GM21390 (cell line): Measurements from ENCODE around the gene NUDCD3.

Experiments used
- ATAC-seq: cut with Tn5 transposase; IDR thresholded peaks from one replicate; pipeline ENCODE4 v1.9.1; 2021; ENCODE audit not compliant: unreplicated experiment

NUDCD3 gene

GRCh38 chr7:44385434-44386138 is 104.9 kb downstream of the NUDCD3 start:
- no peak for ATAC-seq

- ATAC-seq = no peak
These were observed 105.6 kb downstream of the NUDCD3 start for GRCh38 chr7:44384586-44385433.

GRCh38 chr7:44383566-44383965 is 106.9 kb downstream of the NUDCD3 start:
- ATAC-seq = no peak

- ATAC-seq = no peak
These were observed 107.8 kb downstream of the NUDCD3 start for GRCh38 chr7:44382459-44383265.

GRCh38 chr7:44381494-44382220 is 108.8 kb downstream of the NUDCD3 start:
- no peak for ATAC-seq

- no peak for ATAC-seq
These were observed 109.5 kb downstream of the NUDCD3 start for GRCh38 chr7:44380831-44381493.

- ATAC-seq = no peak
These were observed 110.1 kb downstream of the NUDCD3 start for GRCh38 chr7:44380189-44380830.

- no peak for ATAC-seq
These were observed 110.9 kb downstream of the NUDCD3 start for GRCh38 chr7:44379366-44380188.

GRCh38 chr7:44378744-44379143 is 111.7 kb downstream of the NUDCD3 start:
- no peak for ATAC-seq

GRCh38 chr7:44377681-44378421 is 112.6 kb downstream of the NUDCD3 start:
- ATAC-seq = peak; percentile 87

- ATAC-seq = no peak
These were observed 113.4 kb downstream of the NUDCD3 start for GRCh38 chr7:44377134-44377463.

- no peak for ATAC-seq
These were observed 113.9 kb downstream of the NUDCD3 start for GRCh38 chr7:44376429-44377133.

GRCh38 chr7:44375926-44376342 is 114.5 kb downstream of the NUDCD3 start:
- ATAC-seq = no peak

- no peak for ATAC-seq
These were observed 115.2 kb downstream of the NUDCD3 start for GRCh38 chr7:44375236-44375699.

GRCh38 chr7:44374007-44374763 is 116.3 kb downstream of the NUDCD3 start:
- ATAC-seq = no peak

GRCh38 chr7:44373418-44373740 is 117.1 kb downstream of the NUDCD3 start:
- no peak for ATAC-seq
